Renal cortex interstitium (tissue), 15 donors: ENCODE data around the gene TRIM72. TPM values are rescaled to one million over a fixed set of nuclear protein-coding genes. Genes with fewer than 3 reads are reported as not detected.
"Not testable (repeated sequence)": the region's sequence is repeated elsewhere in the genome, so short reads cannot be mapped to it uniquely, and the experiment has no call there.

Experiments used
- DNase-seq, 11 donors: peaks; one replicate each; pipeline ENCODE4 v3.0.0-alpha.2; 2013; ENCODE audit warnings: low read depth in 9 of 11, low spot score in 4 of 11; ENCODE audit errors: extremely low read depth in 1 of 11
- long read RNA-seq, 16 experiments: transcript quantifications; one replicate each; lab custom pipeline, GENCODE V29; 2026
- polyA plus RNA-seq, 3 donors: library from polyadenylated mRNA; unstranded; fragments of 120-200 nt; gene quantifications; one replicate each; pipeline ENCODE4 v1.2.1, GENCODE V29; 2013; ENCODE audit not compliant: insufficient read length in 3 of 3

TRIM72 gene, protein sequence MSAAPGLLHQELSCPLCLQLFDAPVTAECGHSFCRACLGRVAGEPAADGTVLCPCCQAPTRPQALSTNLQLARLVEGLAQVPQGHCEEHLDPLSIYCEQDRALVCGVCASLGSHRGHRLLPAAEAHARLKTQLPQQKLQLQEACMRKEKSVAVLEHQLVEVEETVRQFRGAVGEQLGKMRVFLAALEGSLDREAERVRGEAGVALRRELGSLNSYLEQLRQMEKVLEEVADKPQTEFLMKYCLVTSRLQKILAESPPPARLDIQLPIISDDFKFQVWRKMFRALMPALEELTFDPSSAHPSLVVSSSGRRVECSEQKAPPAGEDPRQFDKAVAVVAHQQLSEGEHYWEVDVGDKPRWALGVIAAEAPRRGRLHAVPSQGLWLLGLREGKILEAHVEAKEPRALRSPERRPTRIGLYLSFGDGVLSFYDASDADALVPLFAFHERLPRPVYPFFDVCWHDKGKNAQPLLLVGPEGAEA
- polyA plus RNA-seq, result under 1 TPM; 0.09 to 0.18 (median 0.09) TPM
- long read RNA-seq, donor 1, result 0 reads
- long read RNA-seq, donor 2, result 0 reads
- long read RNA-seq, donor 3, result 0 reads
- long read RNA-seq, donor 4, result 0 reads
- long read RNA-seq, donor 5, result 0 reads
- long read RNA-seq, donor 6, result 0 reads
- long read RNA-seq, donor 7, result 0 reads
- long read RNA-seq, donor 8, result 0 reads
- long read RNA-seq, donor 9, result 0 reads
- long read RNA-seq, donor 10, result 0 reads
- long read RNA-seq, donor 11, result 0 reads
- long read RNA-seq, donor 12, result 0 reads
- long read RNA-seq, donor 13, result 0 reads
- long read RNA-seq, donor 14, result 0 reads
- long read RNA-seq, donor 15, result 0 reads
- long read RNA-seq, donor 16, result 0 reads

- no peak for DNase-seq
Observed at GRCh38 chr16:31213877-31214707, at the start of gene TRIM72. Gene TRIM72 (plus strand): TSS chr16:31214119. CDS start chr16:31214739, 620 bp downstream.

DNA sequence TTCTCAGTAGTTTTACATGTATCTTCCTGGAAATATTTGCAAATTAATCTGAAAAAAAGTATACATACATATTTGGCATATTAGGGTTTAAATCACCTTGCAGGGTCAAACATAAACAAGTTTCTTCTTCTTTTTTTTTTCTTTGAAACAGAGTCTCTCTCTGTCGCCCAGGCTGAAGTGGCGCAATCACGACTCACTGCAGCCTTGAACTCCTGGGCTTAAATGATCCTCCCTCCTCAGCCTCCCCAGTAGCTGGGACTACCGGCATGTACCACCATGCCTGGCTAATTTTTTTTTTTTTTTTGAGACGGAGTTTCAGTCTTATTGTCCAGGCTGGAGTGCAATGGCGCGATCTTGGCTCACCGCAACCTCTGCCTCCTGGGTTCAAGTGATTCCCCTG, 46.6 kb upstream of the TRIM72 start:
- DNase-seq, result no peak

DNA sequence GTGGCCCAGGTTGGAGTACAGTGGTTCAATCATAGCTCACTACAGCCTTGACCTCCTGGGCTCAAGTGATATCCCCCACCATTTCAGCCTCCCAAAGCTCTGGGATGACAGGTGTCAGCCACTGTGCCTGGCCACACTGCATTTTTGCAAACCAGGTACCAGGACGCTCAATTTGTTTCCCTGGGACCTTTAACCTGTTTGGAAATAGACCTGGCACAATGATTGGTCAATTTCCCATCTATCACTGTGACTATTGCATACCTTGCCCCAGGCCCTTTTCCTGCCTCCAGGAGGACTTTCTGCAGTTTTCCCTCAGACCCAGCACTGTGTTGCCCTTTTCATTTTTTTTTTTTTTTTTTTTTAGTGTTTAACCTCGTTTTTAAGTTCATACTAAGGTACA, 45.1 kb upstream of the TRIM72 start:
- DNase-seq, result no peak

- not testable (repeated sequence) for DNase-seq
Observed at GRCh38 chr16:31170048-31170447, 43.9 kb upstream of the TRIM72 start.

DNA sequence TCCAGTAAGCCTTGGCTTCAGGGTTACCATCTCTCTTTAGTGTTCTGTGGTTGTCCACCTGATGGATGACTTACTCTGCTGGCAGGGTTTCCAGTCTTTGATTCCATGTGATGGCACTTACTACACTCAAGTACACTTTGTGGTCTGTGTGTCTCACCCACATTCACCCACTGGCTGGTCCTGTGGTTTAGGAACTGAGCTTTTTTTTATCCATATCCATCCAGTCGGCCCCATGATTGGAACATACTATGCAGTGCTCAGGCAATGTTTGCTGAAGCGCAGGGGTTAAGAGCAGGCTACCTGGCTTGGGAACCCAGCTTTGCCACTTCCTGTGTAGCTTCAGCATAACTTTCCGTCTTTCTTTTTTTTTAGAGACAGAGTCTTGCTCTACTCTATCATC, 36.8 kb upstream of the TRIM72 start:
- no peak for DNase-seq

- no peak for DNase-seq
Observed at GRCh38 chr16:31179219-31179746, 34.6 kb upstream of the TRIM72 start.

DNA sequence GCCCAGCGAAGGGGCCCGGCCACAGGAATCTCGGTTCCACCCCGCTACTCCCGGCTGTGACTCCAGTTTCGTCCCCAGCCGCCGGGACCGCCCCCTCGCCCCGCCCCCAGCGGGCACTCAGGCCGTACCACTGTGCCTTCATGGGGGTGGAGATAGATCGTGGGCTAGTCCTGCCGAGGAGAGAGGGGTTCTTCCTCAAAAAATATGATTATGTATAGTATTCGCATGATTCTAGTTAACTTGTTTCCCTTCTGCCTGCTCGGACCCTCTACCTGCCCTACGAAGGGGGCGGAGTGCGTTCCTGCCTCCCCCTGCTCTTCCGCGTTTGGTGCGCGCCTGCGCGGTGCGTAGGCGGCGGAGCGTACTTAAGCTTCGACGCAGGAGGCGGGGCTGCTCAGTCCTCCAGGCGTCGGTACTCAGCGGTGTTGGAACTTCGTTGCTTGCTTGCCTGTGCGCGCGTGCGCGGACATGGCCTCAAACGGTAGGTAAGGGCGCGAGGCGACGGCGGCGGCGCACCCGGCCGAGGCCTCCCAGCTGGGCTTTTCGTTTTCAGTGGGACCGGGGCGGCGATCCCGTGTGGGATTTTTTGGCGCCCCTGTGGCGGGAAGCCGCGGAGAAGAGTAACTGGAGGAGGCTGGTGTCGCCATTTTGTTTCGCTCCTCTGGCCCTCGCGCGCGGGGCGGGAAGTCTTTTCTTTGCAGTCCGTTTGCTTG, 34.0 kb upstream of the TRIM72 start, which contains the start of gene FUS:
Gene FUS, plus strand, starts transcription at position 393 of the 713 bp plus-strand sequence. Its CDS starts 76 bp downstream, at position 469.
- peak; percentile 81 to 93 (median 89) for DNase-seq

- no peak for DNase-seq
Observed at GRCh38 chr16:31181102-31181830, 32.7 kb upstream of the TRIM72 start.

DNA sequence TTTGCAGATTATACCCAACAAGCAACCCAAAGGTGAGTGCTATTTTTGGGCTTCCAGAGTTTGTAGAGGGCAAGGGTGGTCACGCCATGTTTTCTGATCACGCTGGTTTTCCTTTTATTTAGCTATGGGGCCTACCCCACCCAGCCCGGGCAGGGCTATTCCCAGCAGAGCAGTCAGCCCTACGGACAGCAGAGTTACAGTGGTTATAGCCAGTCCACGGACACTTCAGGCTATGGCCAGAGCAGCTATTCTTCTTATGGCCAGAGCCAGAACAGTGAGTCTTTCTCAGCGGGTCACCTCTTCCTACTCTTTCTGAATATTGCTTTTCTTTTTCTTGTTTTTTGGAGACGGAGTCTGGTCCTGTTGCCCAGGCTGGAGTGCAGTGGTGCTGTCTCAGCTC, 31.5 kb upstream of the TRIM72 start:
- DNase-seq, result no peak

DNA sequence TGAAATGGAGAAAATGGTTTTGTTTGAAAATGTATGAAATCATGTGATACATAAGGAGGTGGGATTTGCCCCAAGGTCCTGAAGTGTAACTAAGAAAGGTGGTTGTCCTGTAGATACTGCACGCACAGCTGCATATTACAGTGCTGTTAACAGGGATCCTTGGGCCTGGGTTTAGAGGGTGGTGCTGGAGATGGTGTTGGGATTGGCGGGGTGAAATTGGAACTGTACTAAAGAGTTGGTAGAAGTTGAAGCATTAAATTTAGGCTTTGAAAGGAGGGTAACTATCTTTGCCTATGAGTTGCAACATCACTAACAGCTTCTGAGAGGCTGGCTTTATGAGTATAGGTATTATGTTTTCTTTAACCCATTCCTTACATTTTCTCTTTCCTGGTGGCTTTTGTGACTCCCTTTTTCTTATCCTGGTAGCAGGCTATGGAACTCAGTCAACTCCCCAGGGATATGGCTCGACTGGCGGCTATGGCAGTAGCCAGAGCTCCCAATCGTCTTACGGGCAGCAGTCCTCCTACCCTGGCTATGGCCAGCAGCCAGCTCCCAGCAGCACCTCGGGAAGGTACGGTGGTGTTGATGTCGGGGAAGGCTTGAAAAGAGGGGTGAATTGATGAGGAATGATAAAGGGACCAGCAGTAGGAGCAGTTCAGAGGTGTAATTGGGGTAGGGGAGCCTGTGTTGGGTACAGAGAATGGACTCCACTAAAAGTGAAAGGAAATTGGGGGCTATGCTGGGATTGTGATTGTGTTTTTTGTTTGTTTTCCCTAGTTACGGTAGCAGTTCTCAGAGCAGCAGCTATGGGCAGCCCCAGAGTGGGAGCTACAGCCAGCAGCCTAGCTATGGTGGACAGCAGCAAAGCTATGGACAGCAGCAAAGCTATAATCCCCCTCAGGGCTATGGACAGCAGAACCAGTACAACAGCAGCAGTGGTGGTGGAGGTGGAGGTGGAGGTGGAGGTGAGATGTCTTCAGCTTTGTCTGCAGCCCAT, 30.2 kb upstream of the TRIM72 start:
- no peak for DNase-seq

GRCh38 chr16:31184888-31185287, 29.0 kb upstream of the TRIM72 start:
- DNase-seq, result no peak

DNA sequence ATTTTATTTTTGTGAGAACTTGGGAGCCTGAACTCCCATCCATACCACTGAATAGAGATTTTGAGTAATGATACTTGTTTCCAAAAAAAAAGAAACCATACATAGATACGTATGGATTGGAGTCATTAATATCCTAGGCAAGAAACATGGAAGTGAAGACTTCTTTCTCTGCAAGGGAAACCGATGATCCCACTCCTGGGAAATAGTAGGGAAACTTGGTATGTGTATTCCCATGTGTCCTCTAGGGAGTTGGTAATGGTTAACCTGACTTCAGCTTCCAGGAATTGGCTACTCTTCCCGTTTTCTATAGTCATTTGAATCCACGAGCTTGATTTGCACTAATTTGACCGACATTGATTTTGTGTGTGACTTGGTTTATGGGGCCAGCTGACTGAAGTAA, 28.6 kb upstream of the TRIM72 start:
- DNase-seq, result no peak

GRCh38 chr16:31186176-31186575, 27.7 kb upstream of the TRIM72 start:
- no peak for DNase-seq

DNA sequence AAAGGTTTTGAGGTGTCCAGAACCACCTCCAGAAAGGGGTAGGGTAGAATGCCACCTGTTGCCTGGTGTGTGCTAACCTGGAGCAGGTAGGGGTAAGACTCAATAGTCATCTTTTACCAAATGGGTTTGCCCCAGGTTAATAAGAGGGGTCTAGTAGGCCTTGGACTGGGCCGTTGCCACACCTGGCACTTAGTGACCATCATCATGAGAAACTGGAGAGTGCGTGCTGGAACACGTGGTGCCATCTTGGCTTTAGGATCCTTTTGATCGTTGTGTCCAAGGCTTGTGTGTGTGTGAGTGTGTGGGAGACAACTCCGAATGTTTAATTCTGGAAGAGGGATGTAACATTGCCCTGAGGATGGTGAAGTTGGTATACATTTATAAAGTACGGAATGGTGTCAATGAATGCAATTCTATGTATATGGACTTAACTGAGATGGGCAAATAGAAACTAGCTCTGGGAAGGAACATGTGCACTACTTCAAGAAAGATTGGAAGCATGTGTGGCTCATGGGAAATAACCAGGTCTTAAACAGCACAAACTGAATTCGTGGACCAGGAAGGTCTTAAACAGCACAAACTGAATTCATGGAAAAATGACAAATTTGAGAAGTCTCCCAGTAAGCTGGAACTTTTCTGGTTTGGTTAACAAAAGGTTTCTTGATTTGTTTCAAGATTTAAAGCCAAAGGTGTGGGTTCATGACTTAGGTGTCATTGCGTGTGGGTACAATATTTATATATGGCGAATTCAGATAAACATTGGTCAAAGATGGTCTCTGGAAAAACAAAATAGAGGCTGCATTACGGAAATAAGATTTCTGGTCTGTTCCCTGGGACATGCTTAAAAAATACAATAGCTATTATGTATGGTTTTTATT, 26.8 kb upstream of the TRIM72 start:
- DNase-seq, result no peak

GRCh38 chr16:31187808-31188189, 26.1 kb upstream of the TRIM72 start:
- DNase-seq, result no peak
